T-helper 1 cell treated with Interleukin-12 subunit alpha and Interleukin-12 subunit beta and Interleukin-4 antibody, amounts not matched to agents 30 μg/mL and 1 μg/mL, for 36 hours (primary cell): ENCODE measurements around the gene RGPD5.
"Not testable (repeated sequence)": the region's sequence is repeated elsewhere in the genome, so short reads cannot be mapped to it uniquely, and the experiment has no call there.

Source experiments
- H3K27ac Mint-ChIP-seq: one replicate; pipeline ENCODE4 v1.8.0; 2021; ENCODE audit warnings: mild to moderate bottlenecking, mixed read lengths
- H3K27me3 Mint-ChIP-seq: one replicate; pipeline ENCODE4 v1.8.0; 2021; ENCODE audit warnings: low read depth, mixed read lengths
- H3K36me3 Mint-ChIP-seq: one replicate; pipeline ENCODE4 v1.8.0; 2021; ENCODE audit warnings: low read depth, mixed read lengths
- H3K4me1 Mint-ChIP-seq: one replicate; pipeline ENCODE4 v1.8.0; 2021; ENCODE audit warnings: low read depth, mixed read lengths
- H3K4me3 Mint-ChIP-seq: one replicate; pipeline ENCODE4 v1.8.0; 2021; ENCODE audit warnings: mild to moderate bottlenecking, moderate library complexity, mixed read lengths
- H3K9me3 Mint-ChIP-seq: one replicate; pipeline ENCODE4 v1.8.0; 2021; ENCODE audit warnings: mixed read lengths

The RGPD5 gene

GRCh38 chr2:109794074-109794737 lies at the start of gene RGPD5:
RGPD5 (plus strand) TSS chr2:109794305; CDS start chr2:109794466, 161 bp downstream.
- H3K27ac Mint-ChIP-seq, H3K9me3 Mint-ChIP-seq, H3K27me3 Mint-ChIP-seq, H3K36me3 Mint-ChIP-seq, H3K4me3 Mint-ChIP-seq, H3K4me1 Mint-ChIP-seq: not testable (repeated sequence)

GRCh38 chr2:109751572-109751971 lies 42.5 kb upstream of the RGPD5 start:
- H3K27me3 Mint-ChIP-seq, H3K4me1 Mint-ChIP-seq, H3K4me3 Mint-ChIP-seq, H3K36me3 Mint-ChIP-seq, H3K9me3 Mint-ChIP-seq, H3K27ac Mint-ChIP-seq: not testable (repeated sequence)

- H3K4me3 Mint-ChIP-seq, H3K27me3 Mint-ChIP-seq, H3K27ac Mint-ChIP-seq, H3K36me3 Mint-ChIP-seq, H3K4me1 Mint-ChIP-seq, H3K9me3 Mint-ChIP-seq: not testable (repeated sequence)
These were observed 36.8 kb upstream of the RGPD5 start for GRCh38 chr2:109757163-109757824.

- H3K27ac Mint-ChIP-seq, H3K4me1 Mint-ChIP-seq, H3K9me3 Mint-ChIP-seq, H3K36me3 Mint-ChIP-seq, H3K4me3 Mint-ChIP-seq, H3K27me3 Mint-ChIP-seq: not testable (repeated sequence)
These were observed 33.7 kb upstream of the RGPD5 start for GRCh38 chr2:109760265-109761042.

- not testable (repeated sequence) for H3K27me3 Mint-ChIP-seq, H3K27ac Mint-ChIP-seq, H3K9me3 Mint-ChIP-seq, H3K4me3 Mint-ChIP-seq, H3K36me3 Mint-ChIP-seq, H3K4me1 Mint-ChIP-seq
These were observed 33.1 kb upstream of the RGPD5 start for GRCh38 chr2:109761043-109761454.

- not testable (repeated sequence) for H3K9me3 Mint-ChIP-seq, H3K4me3 Mint-ChIP-seq, H3K4me1 Mint-ChIP-seq, H3K36me3 Mint-ChIP-seq, H3K27ac Mint-ChIP-seq
- peaks cover 11% of the 10 kb centered on the region for H3K27me3 Mint-ChIP-seq
These were observed 32.1 kb upstream of the RGPD5 start for GRCh38 chr2:109761976-109762375.

- H3K4me3 Mint-ChIP-seq, H3K4me1 Mint-ChIP-seq, H3K27ac Mint-ChIP-seq, H3K9me3 Mint-ChIP-seq, H3K36me3 Mint-ChIP-seq: not testable (repeated sequence)
- H3K27me3 Mint-ChIP-seq: peaks cover 11% of the 10 kb centered on the region
These were observed 28.0 kb upstream of the RGPD5 start for GRCh38 chr2:109766074-109766473.

GRCh38 chr2:109766886-109767578 lies 27.1 kb upstream of the RGPD5 start:
- not testable (repeated sequence) for H3K36me3 Mint-ChIP-seq, H3K4me3 Mint-ChIP-seq, H3K27ac Mint-ChIP-seq, H3K4me1 Mint-ChIP-seq, H3K9me3 Mint-ChIP-seq
- H3K27me3 Mint-ChIP-seq: peaks cover 11% of the 10 kb centered on the region

- not testable (repeated sequence) for H3K4me1 Mint-ChIP-seq, H3K9me3 Mint-ChIP-seq, H3K27me3 Mint-ChIP-seq, H3K4me3 Mint-ChIP-seq, H3K36me3 Mint-ChIP-seq, H3K27ac Mint-ChIP-seq
These were observed 25.2 kb upstream of the RGPD5 start for GRCh38 chr2:109768934-109769333.

GRCh38 chr2:109779118-109779517 lies 15.0 kb upstream of the RGPD5 start:
- not testable (repeated sequence) for H3K4me1 Mint-ChIP-seq, H3K27me3 Mint-ChIP-seq, H3K27ac Mint-ChIP-seq, H3K36me3 Mint-ChIP-seq, H3K4me3 Mint-ChIP-seq, H3K9me3 Mint-ChIP-seq

- not testable (repeated sequence) for H3K4me1 Mint-ChIP-seq, H3K9me3 Mint-ChIP-seq, H3K36me3 Mint-ChIP-seq, H3K27me3 Mint-ChIP-seq, H3K4me3 Mint-ChIP-seq, H3K27ac Mint-ChIP-seq
These were observed 12.8 kb upstream of the RGPD5 start for GRCh38 chr2:109781147-109781816.

- not testable (repeated sequence) for H3K9me3 Mint-ChIP-seq, H3K27ac Mint-ChIP-seq, H3K36me3 Mint-ChIP-seq, H3K4me3 Mint-ChIP-seq, H3K27me3 Mint-ChIP-seq, H3K4me1 Mint-ChIP-seq
These were observed 11.6 kb upstream of the RGPD5 start for GRCh38 chr2:109782446-109782993.

GRCh38 chr2:109791530-109792279 lies 2.4 kb upstream of the RGPD5 start:
- H3K4me1 Mint-ChIP-seq, H3K36me3 Mint-ChIP-seq, H3K4me3 Mint-ChIP-seq, H3K9me3 Mint-ChIP-seq, H3K27me3 Mint-ChIP-seq, H3K27ac Mint-ChIP-seq: not testable (repeated sequence)

- H3K27ac Mint-ChIP-seq, H3K9me3 Mint-ChIP-seq, H3K27me3 Mint-ChIP-seq, H3K4me1 Mint-ChIP-seq, H3K4me3 Mint-ChIP-seq, H3K36me3 Mint-ChIP-seq: not testable (repeated sequence)
These were observed 1.4 kb upstream of the RGPD5 start for GRCh38 chr2:109792659-109793058.
